ENCODE data around the gene EPHA2.

GRCh38 chr1:16174261-16174868 lies 18.5 kb upstream of the EPHA2 start:
- TF ChIP-seq CTCF (IDR thresholded peaks at IDR 0.05) (no peak), ZFX (IDR thresholded peaks at IDR 0.05; ENCODE audit: borderline replicate concordance) (no peak)
